ENCODE results near the gene PNMT. TPM values are rescaled to one million over a fixed set of nuclear protein-coding genes. Genes with fewer than 3 reads are reported as not detected.
"Not testable (repeated sequence)": the region's sequence is repeated elsewhere in the genome, so short reads cannot be mapped to it uniquely, and the experiment has no call there.

The PNMT gene
- total RNA-seq, 2 experiments from 2014 or later, result not detected

- peak; percentile 91 for DNase-seq
- H3K4me3 Mint-ChIP-seq, result peak within 1 kb of the TSS; percentile 92
- ChIA-PET CTCF (interaction anchor here (1.0 to 3.0 kb wide), 8 partner anchors 9 to 293 kb away, joined by 3 to 12 read pairs (median 4); partner anchors contain the start of genes MIEN1 and PSMD3), POLR2A (interaction anchor here (0.7 to 1.8 kb wide), 5 partner anchors 10 to 293 kb away, joined by 4 to 8 read pairs (median 5); partner anchors contain the start of gene PSMD3)
- no peaks in the 10 kb centered on the region for H3K9me3 Mint-ChIP-seq
- peaks cover 7% of the 10 kb centered on the region for H3K36me3 Mint-ChIP-seq
- peaks cover 18% of the 10 kb centered on the region for H3K4me1 Mint-ChIP-seq (ENCODE audit: low read depth)
- peak within 1 kb of the TSS; percentile 84 for H3K27ac Mint-ChIP-seq
- intact Hi-C loops (cut with micrococcal nuclease), result loop anchor here (5.0 kb wide), 4 partner anchors 44 to 179 kb away; partner anchors contain the start of genes MIEN1, STARD3 and ZPBP2
- H3K27me3 Mint-ChIP-seq, result no peaks in the 10 kb centered on the region
Measured at GRCh38 chr17:39687546-39688474, 19.6 kb downstream of the PNMT start, which contains the start of gene PGAP3. TSS of gene PGAP3 (minus strand) at chr17:39688057. CDS start at chr17:39688014, 43 bp downstream.

DNA sequence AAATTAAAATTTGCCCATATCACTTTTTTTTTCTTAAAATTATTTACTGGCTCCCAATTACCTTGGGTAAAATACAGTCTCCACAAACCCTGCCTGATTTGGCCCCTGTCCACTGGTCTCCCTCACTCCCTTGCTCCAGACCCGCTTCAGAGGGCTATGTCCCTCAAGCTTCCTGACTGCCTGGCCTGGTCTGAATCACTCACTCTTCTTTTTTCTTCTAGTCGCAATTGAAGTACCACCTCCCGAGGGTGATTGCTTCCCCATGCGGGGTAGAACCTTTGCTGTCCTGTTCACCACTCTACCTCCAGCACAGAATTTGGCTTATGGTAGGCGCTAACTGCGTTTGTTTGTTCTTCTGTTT, 20.2 kb downstream of the PNMT start:
- Mint-ChIP-seq H3K27me3 (no peaks in the 10 kb centered on the region), H3K36me3 (peaks cover 4% of the 10 kb centered on the region), H3K9me3 (no peaks in the 10 kb centered on the region), H3K27ac (peak overlapping the region; percentile 84), H3K4me3 (peak overlapping the region; percentile 92), H3K4me1 (ENCODE audit: low read depth) (peaks cover 18% of the 10 kb centered on the region)
- DNase-seq, result peak; percentile 19
- intact Hi-C loops (cut with micrococcal nuclease), result loop anchor here (5.0 kb wide), 4 partner anchors 44 to 179 kb away; partner anchors contain the start of genes MIEN1, STARD3 and ZPBP2
- ChIA-PET CTCF (interaction anchor here (1.0 to 3.0 kb wide), 8 partner anchors 10 to 292 kb away, joined by 3 to 12 read pairs (median 4); partner anchors contain the start of genes MIEN1 and PSMD3), POLR2A (interaction anchor here (1.0 to 1.8 kb wide), 4 partner anchors 11 to 41 kb away, joined by 4 to 8 read pairs (median 6); no protein-coding TSS in a partner anchor)

- peaks cover 18% of the 10 kb centered on the region for H3K4me1 Mint-ChIP-seq (ENCODE audit: low read depth)
- H3K27me3 Mint-ChIP-seq, result no peaks in the 10 kb centered on the region
- H3K4me3 Mint-ChIP-seq, result peak overlapping the region; percentile 92
- CTCF ChIA-PET, result interaction anchor here (0.8 to 3.0 kb wide), 4 partner anchors 12 to 67 kb away, joined by 3 to 12 read pairs (median 10); partner anchors contain the start of gene MIEN1
- no peaks in the 10 kb centered on the region for H3K9me3 Mint-ChIP-seq
- peaks cover 2% of the 10 kb centered on the region for H3K36me3 Mint-ChIP-seq
- intact Hi-C loops (cut with micrococcal nuclease), result loop anchor here (5.0 kb wide), 4 partner anchors 43 to 178 kb away; partner anchors contain the start of genes MIEN1, STARD3 and ZPBP2
- DNase-seq, result no peak
- POLR2A ChIA-PET, result interaction anchor here (1.8 kb wide), 1 partner anchor 11 kb away, joined by 8 read pairs; no protein-coding TSS in a partner anchor
- H3K27ac Mint-ChIP-seq, result peak overlapping the region; percentile 84
Measured at GRCh38 chr17:39688945-39689344, 20.7 kb downstream of the PNMT start.

- CTCF ChIA-PET, result interaction anchor here (1.6 kb wide), 1 partner anchor 36 kb away, joined by 3 read pairs; the partner anchor contains the start of gene MIEN1
- POLR2A ChIA-PET, result no interaction called here
- no peak for DNase-seq
- Mint-ChIP-seq H3K27ac (no peak overlapping the region), H3K9me3 (no peaks in the 10 kb centered on the region), H3K36me3 (no peaks in the 10 kb centered on the region), H3K4me1 (ENCODE audit: low read depth) (peaks cover 2% of the 10 kb centered on the region), H3K27me3 (peaks cover 10% of the 10 kb centered on the region), H3K4me3 (no peak overlapping the region)
- intact Hi-C loops (cut with micrococcal nuclease), result no loop called here
Measured at GRCh38 chr17:39694593-39694992, 26.3 kb downstream of the PNMT start.

GRCh38 chr17:39695089-39695474, 26.8 kb downstream of the PNMT start:
- H3K4me3 Mint-ChIP-seq, result no peak overlapping the region
- H3K27me3 Mint-ChIP-seq, result peaks cover 13% of the 10 kb centered on the region
- peaks cover 4% of the 10 kb centered on the region for H3K4me1 Mint-ChIP-seq (ENCODE audit: low read depth)
- ChIA-PET CTCF (interaction anchor here (1.6 kb wide), 2 partner anchors 35 to 41 kb away, joined by 3 to 8 read pairs; partner anchors contain the start of gene MIEN1), POLR2A (no interaction called here)
- no peaks in the 10 kb centered on the region for H3K9me3 Mint-ChIP-seq
- no peaks in the 10 kb centered on the region for H3K36me3 Mint-ChIP-seq
- no peak for DNase-seq
- intact Hi-C loops (cut with micrococcal nuclease), result no loop called here
- H3K27ac Mint-ChIP-seq, result no peak overlapping the region

GRCh38 chr17:39696731-39697130, 28.5 kb downstream of the PNMT start:
- Mint-ChIP-seq H3K9me3 (no peaks in the 10 kb centered on the region), H3K4me1 (ENCODE audit: low read depth) (peaks cover 6% of the 10 kb centered on the region), H3K36me3 (no peaks in the 10 kb centered on the region), H3K27ac (no peak overlapping the region), H3K4me3 (no peak overlapping the region), H3K27me3 (peaks cover 24% of the 10 kb centered on the region)
- POLR2A ChIA-PET, result no interaction called here
- intact Hi-C loops (cut with micrococcal nuclease), result no loop called here
- no peak for DNase-seq
- CTCF ChIA-PET, result interaction anchor here (0.6 to 1.6 kb wide), 4 partner anchors 28 to 75 kb away, joined by 3 to 8 read pairs (median 4); no protein-coding TSS in a partner anchor

DNA sequence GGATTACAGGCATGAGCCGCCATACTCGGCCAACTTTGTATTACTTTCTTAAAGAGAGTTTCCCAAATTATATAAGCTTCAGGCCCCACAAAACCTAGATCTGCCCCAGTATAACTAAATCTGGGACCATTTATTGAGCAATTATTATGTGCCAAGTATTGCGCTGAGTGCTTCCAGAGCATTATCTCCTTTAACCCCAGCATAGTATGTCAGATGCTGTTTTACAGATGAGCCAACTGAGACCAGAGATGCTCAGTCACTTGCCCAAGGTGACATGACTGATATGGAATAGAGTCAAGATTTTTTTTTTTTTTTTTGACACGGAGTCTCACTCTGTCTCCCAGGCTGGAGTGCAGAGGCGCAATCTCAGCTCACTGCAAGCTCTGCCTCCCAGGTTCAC, 29.7 kb downstream of the PNMT start:
- Mint-ChIP-seq H3K9me3 (no peaks in the 10 kb centered on the region), H3K4me3 (no peak overlapping the region), H3K4me1 (ENCODE audit: low read depth) (peaks cover 6% of the 10 kb centered on the region), H3K36me3 (no peaks in the 10 kb centered on the region), H3K27me3 (peaks cover 26% of the 10 kb centered on the region), H3K27ac (no peak overlapping the region)
- DNase-seq, result no peak
- ChIA-PET POLR2A (no interaction called here), CTCF (no interaction called here)
- intact Hi-C loops (cut with micrococcal nuclease), result no loop called here

GRCh38 chr17:39699157-39699817, 31.0 kb downstream of the PNMT start:
- POLR2A ChIA-PET, result not testable (repeated sequence)

DNA sequence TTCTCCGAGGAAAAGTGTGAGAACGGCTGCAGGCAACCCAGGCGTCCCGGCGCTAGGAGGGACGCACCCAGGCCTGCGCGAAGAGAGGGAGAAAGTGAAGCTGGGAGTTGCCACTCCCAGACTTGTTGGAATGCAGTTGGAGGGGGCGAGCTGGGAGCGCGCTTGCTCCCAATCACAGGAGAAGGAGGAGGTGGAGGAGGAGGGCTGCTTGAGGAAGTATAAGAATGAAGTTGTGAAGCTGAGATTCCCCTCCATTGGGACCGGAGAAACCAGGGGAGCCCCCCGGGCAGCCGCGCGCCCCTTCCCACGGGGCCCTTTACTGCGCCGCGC, 31.5 kb downstream of the PNMT start, which contains the start of gene ERBB2:
Gene ERBB2 (plus strand): TSS at position 247 of the 330 bp plus-strand sequence. CDS start 175 bp downstream, outside the sequence.
- Mint-ChIP-seq H3K36me3 (no peaks in the 10 kb centered on the region), H3K4me3 (no peak within 1 kb of the TSS), H3K27ac (no peak within 1 kb of the TSS), H3K27me3 (peaks cover 26% of the 10 kb centered on the region), H3K4me1 (ENCODE audit: low read depth) (peaks cover 6% of the 10 kb centered on the region), H3K9me3 (no peaks in the 10 kb centered on the region)
- no peak for DNase-seq
- POLR2A ChIA-PET, result interaction anchor here (0.5 kb wide), 1 partner anchor 520 kb away, joined by 3 read pairs; the partner anchor contains the start of gene WIPF2
- CTCF ChIA-PET, result interaction anchor here (1.1 to 1.8 kb wide), 3 partner anchors 45 to 78 kb away, joined by 3 to 4 read pairs (median 4); no protein-coding TSS in a partner anchor
- intact Hi-C loops (cut with micrococcal nuclease), result no loop called here

More at GRCh38 chr17:39699157-39699817, 31.0 kb downstream of the PNMT start:
- peaks cover 26% of the 10 kb centered on the region for H3K27me3 Mint-ChIP-seq
- H3K9me3 Mint-ChIP-seq; H3K36me3 Mint-ChIP-seq; H3K4me3 Mint-ChIP-seq; H3K27ac Mint-ChIP-seq; intact Hi-C loops (cut with micrococcal nuclease); DNase-seq; H3K4me1 Mint-ChIP-seq (ENCODE audit: low read depth): not testable (repeated sequence)
- CTCF ChIA-PET, result interaction anchor here (1.1 to 1.8 kb wide), 3 partner anchors 44 to 78 kb away, joined by 3 to 4 read pairs (median 4); no protein-coding TSS in a partner anchor

DNA sequence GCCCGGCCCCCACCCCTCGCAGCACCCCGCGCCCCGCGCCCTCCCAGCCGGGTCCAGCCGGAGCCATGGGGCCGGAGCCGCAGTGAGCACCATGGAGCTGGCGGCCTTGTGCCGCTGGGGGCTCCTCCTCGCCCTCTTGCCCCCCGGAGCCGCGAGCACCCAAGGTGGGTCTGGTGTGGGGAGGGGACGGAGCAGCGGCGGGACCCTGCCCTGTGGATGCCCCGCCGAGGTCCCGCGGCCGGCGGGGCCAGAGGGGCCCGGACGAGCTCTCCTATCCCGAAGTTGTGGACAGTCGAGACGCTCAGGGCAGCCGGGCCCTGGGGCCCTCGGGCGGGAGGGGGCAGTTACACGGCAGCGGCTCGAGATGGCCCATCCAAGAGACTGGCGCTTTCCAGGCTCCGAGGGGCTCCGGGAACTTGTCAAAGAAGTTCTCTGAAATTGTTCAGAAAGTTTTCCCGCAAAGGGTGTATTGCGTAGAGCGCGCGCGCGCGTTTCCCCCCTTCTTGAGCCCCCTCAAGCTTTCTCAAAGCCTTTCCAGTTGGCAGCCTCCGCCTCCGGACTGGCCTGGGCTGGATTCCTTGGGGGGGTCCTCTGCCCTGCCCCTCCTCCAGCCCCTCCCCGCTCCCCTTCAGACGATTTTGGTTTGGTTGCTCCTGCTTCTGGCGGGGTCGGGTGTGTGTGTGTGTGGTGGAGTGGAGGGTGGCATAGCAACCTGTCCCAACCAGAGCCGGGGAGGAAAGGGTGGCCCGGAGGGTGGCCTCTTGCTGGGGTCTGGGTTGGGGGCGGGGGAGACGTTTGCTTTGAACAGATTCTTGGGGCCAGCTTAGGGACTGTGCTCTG, 32.1 kb downstream of the PNMT start:
- intact Hi-C loops (cut with micrococcal nuclease), result no loop called here
- Mint-ChIP-seq H3K4me1 (ENCODE audit: low read depth) (peaks cover 6% of the 10 kb centered on the region), H3K4me3 (no peak overlapping the region), H3K36me3 (no peaks in the 10 kb centered on the region), H3K27ac (no peak overlapping the region), H3K9me3 (no peaks in the 10 kb centered on the region), H3K27me3 (peaks cover 26% of the 10 kb centered on the region)
- CTCF ChIA-PET, result interaction anchor here (0.7 to 1.8 kb wide), 5 partner anchors 11 to 79 kb away, joined by 3 to 5 read pairs (median 4); partner anchors contain the start of gene MIEN1
- POLR2A ChIA-PET, result interaction anchor here (0.5 kb wide), 1 partner anchor 519 kb away, joined by 3 read pairs; the partner anchor contains the start of gene WIPF2
- DNase-seq, result no peak

Data from activated CD4-positive, alpha-beta memory T cell treated with anti-CD3 and anti-CD28 coated beads for 36 hours (primary cell).